Adrenal gland (tissue), 5 donors: ENCODE results near the gene SEMA4B.

Source experiments
- CTCF ChIP-seq, 6 experiments: fragments of 450-650 bp in 4 of 6; fragments of 200-600 bp in 2 of 6; sonication (generic) in 1 of 6; IDR thresholded peaks; 1 replicate in 5 of 6; 2 replicates in 1 of 6; pipeline versions ENCODE4 v1.5.1 to v1.8.0; 2016 to 2021; ENCODE audit warnings: antibody characterized with exemption in 6 of 6, mild to moderate bottlenecking in 2 of 6, moderate library complexity in 1 of 6
- POLR2A ChIP-seq, 2 donors: fragments of 450-650 bp; IDR thresholded peaks; one replicate each; pipeline ENCODE4 v1.6.1; 2017; ENCODE audit warnings: antibody characterized with exemption in 2 of 2, mild to moderate bottlenecking in 2 of 2, moderate library complexity in 1 of 2
- donor health status: DM: no; HTN: no; CAD: no.

DNA sequence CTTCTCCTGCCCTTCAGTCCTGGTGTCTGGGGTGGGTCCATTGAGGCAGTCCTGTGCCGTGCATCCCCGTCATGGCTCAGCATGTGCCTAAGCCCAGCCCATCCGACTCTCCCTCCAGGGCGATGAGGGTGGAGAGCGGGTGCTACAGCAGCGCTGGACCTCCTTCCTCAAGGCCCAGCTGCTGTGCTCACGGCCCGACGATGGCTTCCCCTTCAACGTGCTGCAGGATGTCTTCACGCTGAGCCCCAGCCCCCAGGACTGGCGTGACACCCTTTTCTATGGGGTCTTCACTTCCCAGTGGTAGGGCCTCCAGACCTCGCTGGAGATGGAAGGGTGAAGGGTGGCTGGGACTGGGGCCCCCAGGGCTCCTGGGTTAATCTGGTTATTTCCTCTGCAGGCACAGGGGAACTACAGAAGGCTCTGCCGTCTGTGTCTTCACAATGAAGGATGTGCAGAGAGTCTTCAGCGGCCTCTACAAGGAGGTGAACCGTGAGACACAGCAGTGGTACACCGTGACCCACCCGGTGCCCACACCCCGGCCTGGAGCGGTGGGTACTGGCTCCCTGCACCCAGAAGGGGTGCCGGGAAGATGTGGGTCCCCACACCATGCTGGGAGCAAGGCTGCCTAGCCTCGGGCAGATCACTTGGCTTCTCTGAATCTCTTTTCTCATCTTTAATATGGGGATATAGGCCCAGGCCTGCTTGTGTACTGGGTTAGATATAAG lies 22.5 kb downstream of the SEMA4B start:
- TF ChIP-seq CTCF (IDR thresholded peaks at IDR 0.05), result no peak
- TF ChIP-seq POLR2A (IDR thresholded peaks at IDR 0.05), result no peak
